Measurements from ENCODE around the gene ADGRL3.

Gene ADGRL3

GRCh38 chr4:61200187-61200915 is at the start of gene ADGRL3:
TSS of gene ADGRL3 (plus strand) at chr4:61200326.
- Mint-ChIP-seq H3K36me3 (ENCODE audit: low read depth) (no peaks in the 10 kb centered on the region), H3K4me3 (no peak within 1 kb of the TSS), H3K27me3 (peaks cover 55% of the 10 kb centered on the region), H3K27ac (no peak within 1 kb of the TSS), H3K4me1 (ENCODE audit: low read depth) (no peaks in the 10 kb centered on the region), H3K9me3 (no peaks in the 10 kb centered on the region)

DNA sequence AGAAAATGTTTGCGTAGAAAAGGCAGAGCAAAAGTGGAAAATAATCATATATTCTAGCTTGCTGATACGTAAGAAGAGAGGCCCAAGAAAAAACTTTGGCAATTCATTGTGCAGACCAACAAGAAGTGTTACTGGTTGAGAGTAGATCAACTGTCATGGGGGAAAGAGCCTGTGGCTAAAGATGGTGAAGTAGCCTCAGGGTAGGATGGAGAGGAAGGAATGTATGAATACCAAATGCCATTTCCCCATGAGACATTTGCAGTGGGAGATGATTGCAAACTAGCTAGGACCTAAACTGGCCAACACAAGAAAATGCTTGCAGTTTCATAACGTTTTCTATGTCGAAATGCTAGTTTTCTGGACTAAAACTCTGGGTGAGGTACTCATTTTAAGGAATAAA is 47.7 kb upstream of the ADGRL3 start:
- Mint-ChIP-seq H3K4me3 (no peak overlapping the region), H3K9me3 (peaks cover 23% of the 10 kb centered on the region), H3K36me3 (ENCODE audit: low read depth) (no peaks in the 10 kb centered on the region), H3K27me3 (no peaks in the 10 kb centered on the region), H3K27ac (no peak overlapping the region), H3K4me1 (ENCODE audit: low read depth) (no peaks in the 10 kb centered on the region)

DNA sequence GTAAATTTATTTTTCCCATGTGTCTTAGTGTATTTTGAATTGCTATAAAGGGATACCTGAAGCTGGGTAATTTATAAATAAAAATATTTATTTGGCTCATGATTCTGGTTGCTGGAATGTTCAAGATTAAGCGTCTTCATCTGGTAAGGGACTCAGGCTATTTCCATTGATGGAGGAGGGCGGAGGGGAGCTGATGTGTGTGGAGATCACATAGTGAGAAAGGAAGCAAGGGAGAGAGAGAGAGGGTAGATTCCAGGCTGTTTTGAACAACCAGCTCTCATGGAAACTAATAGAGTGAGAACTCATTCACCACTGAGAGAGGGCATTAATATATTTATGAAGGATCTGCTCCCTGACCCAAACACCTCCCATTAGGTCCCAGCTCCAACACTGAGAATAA is 39.6 kb upstream of the ADGRL3 start:
- no peaks in the 10 kb centered on the region for H3K27me3 Mint-ChIP-seq
- H3K9me3 Mint-ChIP-seq: no peaks in the 10 kb centered on the region
- no peak overlapping the region for H3K27ac Mint-ChIP-seq
- H3K36me3 Mint-ChIP-seq (ENCODE audit: low read depth): no peaks in the 10 kb centered on the region
- no peaks in the 10 kb centered on the region for H3K4me1 Mint-ChIP-seq (ENCODE audit: low read depth)
- H3K4me3 Mint-ChIP-seq: no peak overlapping the region

DNA sequence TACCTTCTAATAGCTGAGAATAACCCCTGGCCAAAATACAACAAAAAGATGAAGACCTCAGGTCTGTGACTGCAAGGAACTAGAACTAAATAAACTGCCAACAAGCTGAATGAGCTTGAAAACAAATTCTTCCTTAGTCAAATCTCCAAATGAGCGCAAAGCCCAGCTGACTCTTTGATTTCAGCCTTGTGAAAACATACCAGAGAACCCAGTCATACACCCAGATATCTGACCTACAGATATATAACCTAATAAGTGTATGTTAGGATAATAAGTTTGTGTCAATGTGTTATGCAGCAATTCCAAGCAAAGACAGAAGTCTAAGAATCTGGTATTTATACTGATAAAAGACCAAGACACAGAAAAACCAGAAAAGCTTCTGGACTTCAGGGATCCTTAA is 38.0 kb upstream of the ADGRL3 start:
- Mint-ChIP-seq H3K4me1 (ENCODE audit: low read depth) (no peaks in the 10 kb centered on the region), H3K36me3 (ENCODE audit: low read depth) (no peaks in the 10 kb centered on the region), H3K9me3 (peaks cover 5% of the 10 kb centered on the region), H3K4me3 (no peak overlapping the region), H3K27ac (no peak overlapping the region), H3K27me3 (no peaks in the 10 kb centered on the region)

DNA sequence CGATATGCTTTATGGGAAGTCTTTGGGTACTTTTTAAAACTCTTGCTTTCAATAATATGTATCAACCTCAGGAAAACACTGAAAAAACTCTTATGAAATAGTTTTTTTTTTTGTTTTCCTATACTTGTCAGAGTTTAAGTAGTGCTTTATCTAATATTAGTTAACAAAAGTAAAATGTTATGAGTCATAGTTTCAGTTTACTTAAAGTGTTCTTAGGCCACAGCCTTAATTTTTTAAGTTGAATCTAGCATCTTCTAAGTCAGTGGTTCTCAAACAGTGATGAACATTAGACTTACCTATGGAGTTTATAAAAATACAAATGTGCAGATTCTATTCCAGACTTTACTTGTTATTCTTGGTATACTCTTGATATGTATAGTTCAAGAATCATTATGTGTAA is 26.3 kb upstream of the ADGRL3 start:
- no peaks in the 10 kb centered on the region for H3K27me3 Mint-ChIP-seq
- no peaks in the 10 kb centered on the region for H3K4me1 Mint-ChIP-seq (ENCODE audit: low read depth)
- H3K9me3 Mint-ChIP-seq: no peaks in the 10 kb centered on the region
- no peak overlapping the region for H3K4me3 Mint-ChIP-seq
- H3K36me3 Mint-ChIP-seq (ENCODE audit: low read depth): no peaks in the 10 kb centered on the region
- H3K27ac Mint-ChIP-seq: no peak overlapping the region

DNA sequence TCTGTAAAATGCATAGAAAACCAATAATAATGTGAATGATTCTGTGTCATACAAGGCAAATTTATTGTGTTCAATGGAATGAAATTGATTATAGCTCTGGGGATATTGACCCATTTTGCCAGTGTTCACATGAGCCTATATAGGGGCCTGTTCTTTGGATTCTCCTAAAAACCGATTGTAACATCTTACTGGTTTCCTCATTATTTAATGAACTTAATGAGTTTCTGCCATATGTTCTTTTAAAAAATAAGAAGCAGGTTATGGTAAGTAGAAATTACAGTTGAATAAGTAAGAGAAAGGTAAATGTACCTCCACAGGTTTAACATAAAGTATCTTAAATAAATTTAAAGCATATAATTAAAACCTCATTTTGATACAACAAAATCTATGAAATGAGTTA is 24.6 kb upstream of the ADGRL3 start:
- no peaks in the 10 kb centered on the region for H3K27me3 Mint-ChIP-seq
- no peaks in the 10 kb centered on the region for H3K9me3 Mint-ChIP-seq
- H3K4me1 Mint-ChIP-seq (ENCODE audit: low read depth): no peaks in the 10 kb centered on the region

GRCh38 chr4:61177367-61177766 is 22.8 kb upstream of the ADGRL3 start:
- Mint-ChIP-seq H3K4me3 (no peak overlapping the region), H3K9me3 (no peaks in the 10 kb centered on the region), H3K4me1 (ENCODE audit: low read depth) (no peaks in the 10 kb centered on the region), H3K36me3 (ENCODE audit: low read depth) (no peaks in the 10 kb centered on the region), H3K27me3 (no peaks in the 10 kb centered on the region), H3K27ac (no peak overlapping the region)

More for the DNA sequence above, 24.6 kb upstream of the ADGRL3 start:
- Mint-ChIP-seq H3K4me3 (no peak overlapping the region), H3K36me3 (ENCODE audit: low read depth) (no peaks in the 10 kb centered on the region), H3K27ac (no peak overlapping the region)

- Mint-ChIP-seq H3K27ac (no peak overlapping the region), H3K9me3 (no peaks in the 10 kb centered on the region), H3K27me3 (no peaks in the 10 kb centered on the region), H3K36me3 (ENCODE audit: low read depth) (no peaks in the 10 kb centered on the region), H3K4me1 (ENCODE audit: low read depth) (no peaks in the 10 kb centered on the region), H3K4me3 (no peak overlapping the region)
Observed at GRCh38 chr4:61180405-61180804, 19.7 kb upstream of the ADGRL3 start.

DNA sequence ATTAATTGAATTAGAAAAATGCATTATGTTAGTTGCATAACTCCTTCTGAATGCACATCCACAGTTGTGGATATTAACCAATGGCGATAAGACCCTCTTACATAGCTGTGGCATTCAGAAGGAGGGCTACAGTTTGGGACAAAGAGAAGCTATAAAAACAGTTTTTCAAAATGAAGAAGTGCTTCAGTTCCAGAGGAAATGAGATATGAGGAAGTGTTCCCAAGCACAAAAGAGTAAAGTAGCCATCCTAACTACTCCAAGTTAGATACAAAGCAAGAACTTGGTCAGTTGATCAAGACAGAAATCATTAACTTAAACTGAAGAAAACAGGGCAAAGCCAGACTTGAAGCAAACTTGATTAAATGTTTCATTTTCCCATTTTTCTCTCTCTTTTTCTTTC is 17.2 kb upstream of the ADGRL3 start:
- Mint-ChIP-seq H3K4me1 (ENCODE audit: low read depth) (no peaks in the 10 kb centered on the region), H3K36me3 (ENCODE audit: low read depth) (no peaks in the 10 kb centered on the region), H3K9me3 (no peaks in the 10 kb centered on the region), H3K27ac (no peak overlapping the region), H3K27me3 (no peaks in the 10 kb centered on the region), H3K4me3 (no peak overlapping the region)

DNA sequence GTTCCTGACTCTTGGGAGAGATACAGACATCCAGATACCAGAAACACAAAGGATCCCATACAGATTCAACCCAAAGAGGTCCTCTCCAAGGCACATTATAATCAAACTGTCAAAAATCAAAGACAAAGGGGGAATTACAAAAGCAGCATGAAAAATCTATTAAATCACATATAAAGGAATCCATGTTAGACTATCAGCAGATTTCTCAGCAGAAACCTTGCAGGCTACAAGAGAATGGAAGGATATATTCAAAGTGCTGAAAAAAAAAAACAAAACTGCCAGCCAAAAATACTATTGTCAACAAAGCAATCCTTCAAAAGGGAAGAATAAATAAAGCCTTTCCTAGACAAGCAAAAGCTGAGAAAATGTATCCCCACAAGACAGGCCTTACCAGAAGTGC is 14.8 kb upstream of the ADGRL3 start:
- Mint-ChIP-seq H3K9me3 (peaks cover 5% of the 10 kb centered on the region), H3K4me1 (ENCODE audit: low read depth) (no peaks in the 10 kb centered on the region), H3K36me3 (ENCODE audit: low read depth) (no peaks in the 10 kb centered on the region), H3K27me3 (no peaks in the 10 kb centered on the region), H3K27ac (no peak overlapping the region), H3K4me3 (no peak overlapping the region)

GRCh38 chr4:61192392-61192791 is 7.7 kb upstream of the ADGRL3 start:
- peaks cover 9% of the 10 kb centered on the region for H3K9me3 Mint-ChIP-seq
- H3K4me3 Mint-ChIP-seq: no peak overlapping the region
- no peaks in the 10 kb centered on the region for H3K4me1 Mint-ChIP-seq (ENCODE audit: low read depth)
- no peaks in the 10 kb centered on the region for H3K36me3 Mint-ChIP-seq (ENCODE audit: low read depth)
- H3K27ac Mint-ChIP-seq: no peak overlapping the region
- H3K27me3 Mint-ChIP-seq: no peaks in the 10 kb centered on the region

DNA sequence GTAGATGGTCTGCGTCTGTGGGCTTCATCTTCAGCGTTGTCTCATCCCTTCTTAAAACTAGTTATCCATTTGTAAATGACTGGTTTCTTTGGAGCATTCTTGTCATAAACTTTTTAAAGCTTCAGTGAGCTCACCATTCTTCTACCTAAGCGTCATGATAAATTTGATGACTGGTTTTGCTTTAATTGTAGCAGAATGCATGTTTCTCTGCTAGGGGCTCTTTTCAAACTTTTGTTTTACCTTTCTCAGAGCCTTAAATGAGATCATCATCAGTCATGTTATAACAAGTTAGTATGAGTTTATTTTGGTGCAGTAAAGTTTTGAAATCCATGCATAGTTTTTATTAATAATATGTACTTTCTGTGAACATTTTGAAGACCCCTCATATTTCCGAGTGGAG is 6.3 kb upstream of the ADGRL3 start:
- no peak overlapping the region for H3K4me3 Mint-ChIP-seq
- H3K27me3 Mint-ChIP-seq: peaks cover 3% of the 10 kb centered on the region
- peaks cover 7% of the 10 kb centered on the region for H3K9me3 Mint-ChIP-seq
- H3K36me3 Mint-ChIP-seq (ENCODE audit: low read depth): no peaks in the 10 kb centered on the region
- H3K4me1 Mint-ChIP-seq (ENCODE audit: low read depth): no peaks in the 10 kb centered on the region
- H3K27ac Mint-ChIP-seq: no peak overlapping the region

GRCh38 chr4:61194571-61194970 is 5.6 kb upstream of the ADGRL3 start:
- H3K9me3 Mint-ChIP-seq: peaks cover 4% of the 10 kb centered on the region
- peaks cover 10% of the 10 kb centered on the region for H3K27me3 Mint-ChIP-seq
- H3K4me1 Mint-ChIP-seq (ENCODE audit: low read depth): no peaks in the 10 kb centered on the region
- no peak overlapping the region for H3K4me3 Mint-ChIP-seq
- H3K27ac Mint-ChIP-seq: no peak overlapping the region
- no peaks in the 10 kb centered on the region for H3K36me3 Mint-ChIP-seq (ENCODE audit: low read depth)

DNA sequence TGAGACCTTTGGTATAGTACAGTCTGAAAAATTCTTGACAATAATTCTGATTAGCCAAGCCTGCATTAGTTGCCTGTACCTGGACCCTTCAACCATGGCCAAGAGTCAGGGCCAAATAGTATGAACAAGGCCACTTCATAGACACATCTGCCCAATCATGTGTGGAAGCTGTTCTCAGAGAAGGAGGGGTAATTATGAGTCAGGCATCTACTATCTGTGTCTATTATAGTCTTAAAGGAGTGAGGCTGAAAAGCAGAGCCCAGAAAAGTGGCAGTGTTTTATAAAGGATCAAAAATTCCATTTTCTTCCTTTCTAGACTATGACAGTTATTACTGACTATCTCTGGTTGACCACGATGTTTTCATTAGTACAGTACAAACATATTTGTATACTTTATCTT is 5.0 kb upstream of the ADGRL3 start:
- no peak overlapping the region for H3K4me3 Mint-ChIP-seq
- H3K36me3 Mint-ChIP-seq (ENCODE audit: low read depth): no peaks in the 10 kb centered on the region
- H3K27me3 Mint-ChIP-seq: peaks cover 14% of the 10 kb centered on the region
- no peaks in the 10 kb centered on the region for H3K4me1 Mint-ChIP-seq (ENCODE audit: low read depth)
- peaks cover 4% of the 10 kb centered on the region for H3K9me3 Mint-ChIP-seq
- no peak overlapping the region for H3K27ac Mint-ChIP-seq

DNA sequence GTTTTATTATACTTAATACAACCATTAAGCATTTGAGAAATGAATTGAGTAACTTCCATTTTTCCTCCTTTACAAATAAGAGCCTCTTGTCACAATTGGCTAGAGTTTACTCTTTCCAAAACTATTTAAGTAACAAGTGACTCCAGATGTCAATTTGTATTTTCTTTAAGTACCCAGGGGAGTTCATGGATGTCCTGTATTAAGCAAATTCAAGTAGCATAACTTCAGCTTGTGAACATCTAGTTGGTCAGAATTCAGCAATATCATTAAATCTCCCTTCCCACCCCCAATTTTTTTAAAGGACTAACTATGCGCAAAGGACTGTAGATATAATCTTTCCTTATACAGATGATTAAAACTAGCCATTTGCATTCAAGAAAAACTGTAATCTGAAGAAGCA is 1.4 kb upstream of the ADGRL3 start:
- Mint-ChIP-seq H3K4me3 (no peak overlapping the region), H3K27me3 (peaks cover 47% of the 10 kb centered on the region), H3K36me3 (ENCODE audit: low read depth) (no peaks in the 10 kb centered on the region), H3K27ac (no peak overlapping the region), H3K4me1 (ENCODE audit: low read depth) (no peaks in the 10 kb centered on the region), H3K9me3 (peaks cover 1% of the 10 kb centered on the region)

DNA sequence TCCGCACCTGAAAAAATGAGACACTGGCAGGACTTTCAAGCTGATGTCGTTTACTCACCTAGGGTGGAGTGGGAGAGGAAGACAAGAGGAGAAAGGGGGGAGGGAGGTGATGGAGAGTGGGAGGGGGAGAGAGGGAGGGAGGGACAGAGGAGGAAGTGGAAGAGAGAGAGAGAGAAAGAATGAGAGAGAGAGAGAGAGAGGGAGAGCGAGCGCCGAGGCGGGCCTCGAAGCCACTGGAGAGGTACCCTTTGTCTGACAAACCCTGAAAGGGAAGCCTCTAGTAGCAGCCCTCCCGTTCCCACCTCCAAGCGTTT is 296 bp upstream of the ADGRL3 start:
- H3K4me1 Mint-ChIP-seq (ENCODE audit: low read depth): no peaks in the 10 kb centered on the region

More for the DNA sequence above, 296 bp upstream of the ADGRL3 start:
- Mint-ChIP-seq H3K36me3 (ENCODE audit: low read depth) (no peaks in the 10 kb centered on the region), H3K27ac (no peak overlapping the region), H3K4me3 (no peak overlapping the region), H3K9me3 (no peaks in the 10 kb centered on the region), H3K27me3 (peaks cover 54% of the 10 kb centered on the region)

Data from stimulated activated naive CD8-positive, alpha-beta T cell treated with anti-CD3 and anti-CD28 coated beads, Interleukin-15, Interleukin-2, amounts not matched to agents 100 ng/mL and 50 ng/mL, for 24 hours (primary cell).